Adrenal gland (tissue), 12 donors: Measurements from ENCODE around the gene CYP1A2. TPM values are rescaled to one million over a fixed set of nuclear protein-coding genes. Genes with fewer than 3 reads are reported as not detected.
A peak's percentile ranks its signal among the peaks of the same experiment; 100 is the strongest.

Experiments
- DNase-seq, 7 donors: peaks; one replicate each; pipeline ENCODE4 v3.0.0-alpha.2; 2019 to 2020
- H3K27ac ChIP-seq, 5 donors: fragments of 200-600 bp; sonication (generic) in 4 of 5; 1 replicate in 3 of 5; 2 replicates in 2 of 5; pipeline versions ENCODE4 v1.5.1 to v1.8.0; 2016 to 2020; ENCODE audit warnings: mild to moderate bottlenecking in 1 of 5
- H3K27me3 ChIP-seq: fragments of 200-600 bp; 2 replicates; pipeline ENCODE4 v1.8.0; 2021
- H3K36me3 ChIP-seq, 2 donors: fragments of 200-600 bp; replicated peaks in 1 of 2; 1 replicate in 1 of 2; 2 replicates in 1 of 2; pipeline versions ENCODE4 v1.5.1 to v1.8.0; 2018 to 2022
- H3K4me1 ChIP-seq, 2 donors: fragments of 200-600 bp; replicated peaks in 1 of 2; 1 replicate in 1 of 2; 2 replicates in 1 of 2; pipeline versions ENCODE4 v1.5.1 to v1.8.0; 2018 to 2021
- H3K4me3 ChIP-seq, 4 donors: fragments of 200-600 bp; sonication (generic) in 3 of 4; one replicate each; pipeline ENCODE4 v1.5.1; 2016 to 2018
- H3K9me3 ChIP-seq, 3 donors: fragments of 200-600 bp; sonication (generic) in 1 of 3; replicated peaks in 1 of 3; 1 replicate in 2 of 3; 2 replicates in 1 of 3; pipeline versions ENCODE4 v1.5.1 to v1.8.0; 2016 to 2021
- POLR2A ChIP-seq, 2 donors: fragments of 450-650 bp; IDR thresholded peaks; one replicate each; pipeline ENCODE4 v1.6.1; 2017; ENCODE audit warnings: antibody characterized with exemption in 2 of 2, mild to moderate bottlenecking in 2 of 2, moderate library complexity in 1 of 2
- WGBS, 4 donors: extraction: QIAGEN DNeasy Blood & Tissue Kit in 2 of 4; methylation state at CpG; one replicate each; pipeline versions ENCODE4 v1.1.5 to v1.1.7; 2013 to 2017; 5-methylcytosine and 5-hydroxymethylcytosine counted together
- intact Hi-C, 2 donors: fragments of 100-400 bp; cut with DNase I; formaldehyde crosslinking; loops; one replicate each; pipeline versions ENCODE4 v1.14.1 to v1.15.0; 2022 to 2023
- polyA plus RNA-seq, 3 donors: library from polyadenylated mRNA; stranded (reverse); fragments of 200-250 nt in 2 of 3; fragments of 350-450 nt in 1 of 3; fragmentation: Illumina TruSeq in 1 of 3; extraction: RNeasy Lipid Tissue Mini Kit (QIAGEN cat#74804) in 1 of 3; gene quantifications; one replicate each; pipeline ENCODE4 v1.2.3, GENCODE V29; 2013 to 2014
- total RNA-seq, 9 donors: library from RNA; depleted of rRNA in 4 of 9; stranded (reverse); fragments of >200 nt in 4 of 9; fragments of 120-200 nt in 1 of 9; fragmentation: NEBNext Ultra II Directional in 1 of 9; extraction: Animal tissue kit (Norgen Biotek cat#: 25700) in 1 of 9; gene quantifications; one replicate each; pipeline versions ENCODE4 v1.1.0 to v1.2.4, GENCODE V29; 2013 to 2023
- TF ChIP-seq, protein P1 (sequence below), 6 experiments: fragments of 450-650 bp in 4 of 6; fragments of 200-600 bp in 2 of 6; sonication (generic) in 1 of 6; IDR thresholded peaks; 1 replicate in 5 of 6; 2 replicates in 1 of 6; pipeline versions ENCODE4 v1.5.1 to v1.8.0; 2016 to 2021; ENCODE audit warnings: antibody characterized with exemption in 6 of 6, mild to moderate bottlenecking in 2 of 6, moderate library complexity in 1 of 6
- donor health status: healthy with polysubstance abuse.
- donor health status: Bipolar disorder and iron deficiency.
- donor health status: DM: yes; HTN: yes; CAD: no.
- donor health status: DM: no; HTN: no; CAD: no.
- donor health status: DM: no; HTN: no; CAD: no.
- donor health status: DM: yes; HTN: yes; CAD: no.

CYP1A2 gene
- total and polyA plus RNA-seq, 12 donors = not detected

GRCh38 chr15:74777769-74778598 is 29.3 kb downstream of the CYP1A2 start:
- no peak for TF ChIP-seq POLR2A (IDR thresholded peaks at IDR 0.05)
- TF ChIP-seq, protein P1, sequence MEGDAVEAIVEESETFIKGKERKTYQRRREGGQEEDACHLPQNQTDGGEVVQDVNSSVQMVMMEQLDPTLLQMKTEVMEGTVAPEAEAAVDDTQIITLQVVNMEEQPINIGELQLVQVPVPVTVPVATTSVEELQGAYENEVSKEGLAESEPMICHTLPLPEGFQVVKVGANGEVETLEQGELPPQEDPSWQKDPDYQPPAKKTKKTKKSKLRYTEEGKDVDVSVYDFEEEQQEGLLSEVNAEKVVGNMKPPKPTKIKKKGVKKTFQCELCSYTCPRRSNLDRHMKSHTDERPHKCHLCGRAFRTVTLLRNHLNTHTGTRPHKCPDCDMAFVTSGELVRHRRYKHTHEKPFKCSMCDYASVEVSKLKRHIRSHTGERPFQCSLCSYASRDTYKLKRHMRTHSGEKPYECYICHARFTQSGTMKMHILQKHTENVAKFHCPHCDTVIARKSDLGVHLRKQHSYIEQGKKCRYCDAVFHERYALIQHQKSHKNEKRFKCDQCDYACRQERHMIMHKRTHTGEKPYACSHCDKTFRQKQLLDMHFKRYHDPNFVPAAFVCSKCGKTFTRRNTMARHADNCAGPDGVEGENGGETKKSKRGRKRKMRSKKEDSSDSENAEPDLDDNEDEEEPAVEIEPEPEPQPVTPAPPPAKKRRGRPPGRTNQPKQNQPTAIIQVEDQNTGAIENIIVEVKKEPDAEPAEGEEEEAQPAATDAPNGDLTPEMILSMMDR (IDR thresholded peaks at IDR 0.05) = no peak
- Histone ChIP-seq H3K4me3 (no peak overlapping the region), H3K9me3 (no peaks in the 10 kb centered on the region), H3K27me3 (no peaks in the 10 kb centered on the region), H3K36me3 (no peaks in the 10 kb centered on the region), H3K4me1 (peaks cover 12 to 31% of the 10 kb centered on the region in 2 donors), H3K27ac (peak overlapping the region in 3 of 5 donors; percentile 3 to 64 (median 23))
- intact Hi-C loops = loop anchor here in 1 of 2 donors (5.0 kb wide), 1 partner anchor 59 kb away; no protein-coding TSS in a partner anchor
- WGBS, 4 donors = 77 to 88% (median 84%) methylated on average over 6 of the region's 6 CpGs
- no peak for DNase-seq

- no peak overlapping the region for H3K27ac ChIP-seq
- TF ChIP-seq POLR2A (IDR thresholded peaks at IDR 0.05) = no peak
- TF ChIP-seq, protein P1 (IDR thresholded peaks at IDR 0.05) = no peak
- intact Hi-C loops = loop anchor here in 1 of 2 donors (5.0 kb wide), 1 partner anchor 59 kb away; no protein-coding TSS in a partner anchor
- H3K36me3 ChIP-seq = no peaks in the 10 kb centered on the region
- H3K9me3 ChIP-seq = no peaks in the 10 kb centered on the region
- 91 to 98% (median 93%) methylated on average over 5 of the region's 5 CpGs for WGBS, 4 donors
- DNase-seq = no peak
- H3K4me3 ChIP-seq = no peak overlapping the region
- peaks cover 17 to 37% of the 10 kb centered on the region in 2 donors for H3K4me1 ChIP-seq
- H3K27me3 ChIP-seq = no peaks in the 10 kb centered on the region
Measured at GRCh38 chr15:74778599-74778970, 29.9 kb downstream of the CYP1A2 start.

DNA sequence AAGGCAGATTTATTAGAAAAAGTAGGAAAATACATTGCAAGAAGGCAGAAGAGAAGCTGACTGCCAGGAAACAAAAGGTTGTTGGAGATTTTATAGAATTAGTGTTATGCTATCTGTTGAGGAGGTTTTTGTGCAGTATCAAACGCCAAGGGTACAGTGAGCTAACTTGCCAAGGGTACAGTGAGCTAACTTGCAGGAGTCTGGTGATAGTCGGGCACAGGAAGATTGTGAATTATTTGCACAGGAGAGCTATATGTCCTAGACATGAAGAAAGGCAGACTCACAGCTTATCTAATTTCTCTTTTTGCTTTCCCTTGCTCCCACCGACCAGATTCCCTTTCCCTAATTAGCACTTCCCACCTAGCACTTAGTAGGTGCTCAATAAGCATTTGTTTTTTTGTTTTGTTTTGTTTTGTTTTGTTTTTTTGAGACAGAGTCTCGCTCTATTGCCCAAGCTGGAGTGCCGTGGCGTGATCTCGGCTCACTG is 30.6 kb downstream of the CYP1A2 start:
- no peaks in the 10 kb centered on the region for H3K27me3 ChIP-seq
- TF ChIP-seq, protein P1 (IDR thresholded peaks at IDR 0.05) = no peak
- TF ChIP-seq POLR2A (IDR thresholded peaks at IDR 0.05) = no peak
- H3K27ac ChIP-seq = no peak overlapping the region
- intact Hi-C loops = loop anchor here in 1 of 2 donors (5.0 kb wide), 1 partner anchor 58 kb away; no protein-coding TSS in a partner anchor
- peaks cover 17 to 43% of the 10 kb centered on the region in 2 donors for H3K4me1 ChIP-seq
- no peak overlapping the region for H3K4me3 ChIP-seq
- WGBS, 4 donors = 73 to 83% (median 81%) methylated on average over 7 of the region's 7 CpGs
- no peaks in the 10 kb centered on the region for H3K36me3 ChIP-seq
- no peak for DNase-seq
- H3K9me3 ChIP-seq = no peaks in the 10 kb centered on the region

DNA sequence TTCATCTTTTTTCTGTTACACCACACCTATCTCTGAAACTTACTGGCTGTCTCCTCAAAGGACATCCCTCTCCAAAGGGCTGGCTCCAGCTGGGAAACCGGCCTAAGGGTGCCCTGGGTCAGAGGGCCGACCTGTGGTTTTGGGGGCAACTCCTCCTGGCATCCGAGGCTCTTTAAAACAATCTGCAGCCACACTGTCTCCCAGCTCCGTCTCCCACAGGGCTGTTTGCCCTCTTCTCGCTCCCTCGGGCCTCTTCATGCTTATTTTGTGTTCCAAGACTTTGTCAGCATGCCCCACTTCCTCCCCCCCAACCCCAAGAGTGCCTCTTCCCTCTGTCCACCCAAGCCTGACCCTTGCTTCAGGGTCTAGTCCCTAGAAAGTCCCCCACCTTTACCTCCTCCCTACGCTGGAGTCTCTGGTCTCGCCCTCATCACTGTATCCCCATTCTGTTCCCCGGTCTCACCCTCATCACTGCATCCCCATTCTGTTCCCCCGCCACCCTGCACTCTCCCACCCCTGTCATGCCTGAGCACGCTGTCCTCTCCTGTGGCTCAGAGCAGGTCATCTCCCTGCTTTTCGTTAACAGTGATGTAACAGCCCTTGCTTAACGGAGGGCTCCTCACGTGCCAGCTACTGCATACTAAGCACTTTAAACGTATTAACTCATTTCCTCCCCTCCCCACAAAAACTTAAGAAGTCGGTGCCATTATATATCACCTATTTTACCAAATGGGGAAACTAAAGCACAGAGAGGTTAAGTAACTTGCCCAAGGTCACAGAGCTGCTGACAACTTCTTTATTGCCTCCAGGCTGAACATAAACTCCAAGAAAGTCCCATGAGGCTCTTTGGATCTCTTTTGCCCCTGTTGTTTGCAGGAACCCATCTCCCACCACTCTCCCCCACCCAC is 32.1 kb downstream of the CYP1A2 start:
- peak in 1 of 7 donors; percentile 10 for DNase-seq

More for the DNA sequence above, 32.1 kb downstream of the CYP1A2 start:
- no peaks in the 10 kb centered on the region for H3K27me3 ChIP-seq
- peak overlapping the region in 1 of 5 donors; percentile 96 for H3K27ac ChIP-seq
- WGBS, 4 donors = 52 to 58% (median 56%) methylated on average over 16 of the region's 16 CpGs
- intact Hi-C loops = no loop called here
- no peaks in the 10 kb centered on the region for H3K36me3 ChIP-seq
- no peaks in the 10 kb centered on the region for H3K9me3 ChIP-seq
- TF ChIP-seq, protein P1 (IDR thresholded peaks at IDR 0.05) = no peak
- no peak for TF ChIP-seq POLR2A (IDR thresholded peaks at IDR 0.05)
- peaks cover 17 to 55% of the 10 kb centered on the region in 2 donors for H3K4me1 ChIP-seq
- peak overlapping the region in 1 of 4 donors; percentile 93 for H3K4me3 ChIP-seq
